HG02981 (cell line): ENCODE data around the gene TCFL5.

ENCODE experiments used
- ATAC-seq: cut with Tn5 transposase; IDR thresholded peaks from one replicate; pipeline ENCODE4 v1.9.1; 2021; ENCODE audit warnings: mild to moderate bottlenecking, moderate library complexity; ENCODE audit not compliant: unreplicated experiment

Gene TCFL5

GRCh38 chr20:62800314-62801259 lies 61.0 kb downstream of the TCFL5 start:
- no peak for ATAC-seq

DNA sequence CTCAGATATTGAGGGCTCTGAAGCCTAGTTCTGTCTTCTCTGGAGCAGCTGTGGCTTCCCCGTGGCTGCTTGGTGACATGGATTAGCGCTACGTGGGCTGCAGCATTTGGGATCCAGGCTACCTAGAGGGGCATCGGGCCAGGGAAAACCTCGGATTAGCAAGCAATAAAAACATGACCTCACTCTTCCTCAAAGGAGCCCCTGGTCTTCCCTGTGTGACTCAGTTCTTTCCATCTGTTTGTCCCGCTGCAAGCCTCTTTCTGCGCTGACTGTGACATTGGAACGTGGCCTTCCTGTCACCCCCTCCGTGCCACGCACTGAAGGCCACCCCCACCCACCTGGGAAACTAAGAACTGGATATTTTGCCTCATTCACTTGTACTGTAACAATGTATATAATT lies 61.7 kb downstream of the TCFL5 start:
- ATAC-seq = no peak

DNA sequence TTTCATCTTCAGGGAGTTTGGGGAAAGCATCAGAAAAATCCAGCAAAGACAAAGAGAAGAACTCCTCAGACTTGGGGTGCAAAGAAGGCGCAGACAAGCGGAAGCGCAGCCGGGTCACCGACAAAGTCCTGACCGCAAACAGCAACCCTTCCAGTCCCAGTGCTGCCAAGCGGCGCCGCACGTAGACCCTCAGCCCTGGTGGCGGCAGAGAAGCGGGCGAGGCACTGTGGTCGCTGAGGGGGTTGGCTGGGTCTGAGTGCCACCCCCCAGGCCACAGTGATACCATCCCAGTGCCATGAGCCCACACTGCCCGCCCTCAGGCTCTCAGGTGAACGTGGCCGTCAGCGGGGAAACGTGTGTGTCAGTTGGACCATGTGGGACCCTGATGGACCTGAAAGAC lies 62.2 kb downstream of the TCFL5 start:
- no peak for ATAC-seq

GRCh38 chr20:62799036-62799435 lies 62.6 kb downstream of the TCFL5 start:
- no peak for ATAC-seq

DNA sequence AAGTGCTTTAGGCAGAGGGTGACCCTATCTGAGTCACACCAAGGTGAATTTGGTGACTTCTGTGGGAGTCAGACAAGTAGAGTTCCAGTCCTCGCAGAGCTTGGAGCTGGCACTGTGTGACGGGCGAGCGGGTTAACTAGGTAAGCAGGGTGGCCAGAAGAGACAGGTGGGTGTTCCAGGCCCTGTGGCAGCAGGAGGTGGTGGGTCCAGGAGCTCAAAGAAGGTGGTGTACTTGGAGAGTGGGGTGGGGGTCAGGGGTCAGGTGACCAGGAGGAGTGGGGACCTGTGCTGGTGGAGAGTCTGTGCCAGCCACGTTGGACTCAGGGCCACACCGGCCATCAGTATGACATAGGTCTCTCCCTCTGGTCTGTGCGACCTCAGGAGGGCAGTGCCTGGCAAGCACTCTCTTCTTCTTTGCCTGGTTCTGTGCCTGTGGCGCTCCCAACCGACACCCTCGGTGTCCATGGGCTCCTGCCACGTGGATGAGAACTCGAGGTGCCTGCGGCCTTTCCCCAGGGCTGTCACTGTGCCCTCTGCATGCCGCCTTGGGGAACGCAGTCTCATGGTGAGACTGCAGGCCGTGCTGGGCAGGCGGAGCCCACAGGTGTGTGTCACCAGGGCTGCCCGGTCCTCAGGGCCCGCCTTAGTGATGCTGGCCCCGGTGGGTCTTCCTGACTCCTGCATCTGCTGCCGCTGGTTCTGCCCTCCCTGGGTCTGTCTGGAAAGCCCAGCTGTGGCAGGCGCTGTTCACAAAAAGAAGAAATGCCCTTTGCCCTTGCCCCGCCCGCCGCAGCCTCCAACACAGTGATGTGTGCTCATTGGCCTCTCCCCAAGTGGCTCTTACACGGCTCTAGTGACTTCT lies 63.7 kb downstream of the TCFL5 start:
- ATAC-seq = no peak

DNA sequence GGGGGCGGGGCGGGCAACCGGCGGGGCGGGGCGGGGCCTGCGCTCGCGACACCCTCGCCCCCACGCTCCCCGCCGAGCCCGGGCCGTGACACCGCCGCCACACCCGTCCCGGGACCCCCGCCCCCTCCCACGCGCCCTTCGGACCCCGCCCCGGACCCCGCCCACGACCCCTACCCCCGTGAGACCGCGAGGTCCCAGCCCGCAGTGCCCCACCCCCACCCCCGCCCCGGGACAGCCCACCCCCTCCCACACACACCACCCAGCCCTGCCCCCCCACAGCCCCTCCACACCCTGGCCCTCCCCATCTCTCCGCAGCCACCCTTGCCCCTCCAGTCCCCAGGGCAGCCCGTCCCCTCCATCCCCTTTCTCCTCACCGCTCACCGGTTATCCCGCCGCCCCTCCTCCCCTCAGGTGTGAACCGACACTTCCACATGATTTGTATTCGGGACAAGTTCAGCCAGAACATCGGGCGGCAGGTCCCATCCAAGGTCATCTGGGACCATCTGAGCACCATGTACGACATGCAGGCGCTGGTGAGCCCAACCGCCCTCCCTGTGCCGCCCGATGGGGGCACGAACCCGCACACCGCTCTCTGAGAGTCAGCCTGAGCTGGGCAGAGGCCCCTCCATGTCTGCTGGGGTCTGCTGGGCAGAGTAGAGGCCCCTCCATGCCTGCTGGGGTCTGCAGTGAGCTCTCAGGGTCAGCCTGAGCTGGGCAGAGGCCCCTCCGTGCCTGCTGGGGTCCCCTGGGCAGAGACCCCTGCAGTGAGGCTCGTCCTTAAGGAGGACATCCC lies 64.7 kb downstream of the TCFL5 start:
- no peak for ATAC-seq

DNA sequence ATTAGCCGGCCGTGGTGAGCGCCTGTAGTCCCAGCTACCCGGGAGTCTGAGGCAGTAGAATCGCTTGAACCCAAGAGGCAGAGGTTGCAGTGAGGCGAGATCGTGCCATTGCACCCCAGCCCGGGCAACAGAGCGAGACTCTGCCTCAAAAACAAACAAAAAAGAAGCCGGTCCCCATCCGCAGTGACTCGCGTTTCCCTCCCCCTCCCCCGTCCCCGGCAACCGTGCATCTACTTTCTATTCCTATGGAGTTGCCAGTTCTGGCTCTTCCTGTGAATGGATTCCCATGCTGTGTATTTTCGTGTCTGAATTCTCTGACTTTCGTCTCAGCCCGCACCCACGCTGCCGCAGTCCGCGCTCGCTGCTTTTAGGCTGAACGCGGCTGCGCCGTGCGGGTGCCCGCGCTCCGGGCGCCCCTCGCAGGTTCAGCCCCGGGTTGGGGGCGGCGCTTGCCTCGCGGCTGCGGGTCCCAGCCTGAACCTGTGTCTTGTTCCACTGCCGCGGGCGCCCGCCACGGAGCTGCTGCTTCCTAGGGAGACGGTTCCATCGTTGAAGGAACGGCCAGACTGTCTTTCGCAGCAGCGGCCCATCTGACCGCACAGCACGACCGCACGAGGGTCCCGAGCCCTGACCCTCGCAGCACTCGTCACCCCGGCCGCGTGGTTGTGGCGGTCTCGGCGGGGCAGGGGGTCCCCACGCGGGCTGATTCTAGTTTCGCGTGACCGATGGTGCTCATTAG lies 66.4 kb downstream of the TCFL5 start:
- ATAC-seq = no peak

DNA sequence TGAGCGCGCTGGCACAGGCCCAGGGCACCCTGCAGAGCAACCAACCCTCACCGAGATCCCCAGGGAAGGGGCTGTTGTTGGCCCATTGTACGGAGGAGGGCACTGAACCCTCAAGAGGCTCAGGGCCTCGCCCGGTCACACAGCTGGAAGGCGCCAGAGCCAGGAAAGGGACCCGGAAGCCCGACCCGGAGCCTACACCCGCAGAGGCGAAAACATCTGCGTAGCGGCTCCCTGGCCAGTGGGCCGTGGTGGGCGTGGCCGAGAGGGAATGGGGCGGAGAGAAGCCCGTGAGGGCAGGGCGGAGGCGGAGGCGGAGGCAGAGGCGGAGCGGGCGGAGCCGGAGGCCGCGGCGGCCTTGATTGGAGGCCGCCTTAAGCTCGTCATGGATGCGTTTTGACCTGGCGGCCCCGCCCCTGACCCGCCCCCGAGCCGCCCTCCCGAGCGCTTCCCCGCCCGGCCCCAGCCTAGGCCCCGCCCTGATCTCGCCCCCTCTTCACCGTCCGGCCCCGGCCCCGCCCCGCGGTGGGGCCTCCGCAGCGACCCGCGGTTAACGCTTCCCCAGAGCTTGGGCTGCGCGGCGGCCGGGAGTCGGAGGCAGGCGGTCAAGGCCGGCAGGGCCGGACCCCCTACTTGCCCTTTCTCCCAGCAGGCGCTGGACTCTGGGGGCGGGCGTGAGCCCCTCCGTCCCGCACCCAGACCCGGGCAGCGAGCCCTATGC lies 67.5 kb downstream of the TCFL5 start:
- ATAC-seq = peak; percentile 60

DNA sequence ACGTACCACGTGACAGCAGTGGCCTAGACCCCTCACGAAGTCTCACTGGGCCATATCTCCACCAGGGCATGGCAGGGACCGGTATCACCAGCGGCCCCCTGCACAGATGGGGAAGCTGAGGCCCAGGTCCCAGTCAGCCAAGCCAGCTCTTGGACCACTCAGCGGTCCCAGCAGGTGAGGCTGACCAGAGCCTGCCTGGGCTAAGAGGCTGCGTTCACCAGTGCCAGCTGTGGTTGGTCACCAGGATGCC lies 67.9 kb downstream of the TCFL5 start:
- ATAC-seq = no peak

GRCh38 chr20:62792940-62793756 lies 68.5 kb downstream of the TCFL5 start:
- ATAC-seq = no peak

DNA sequence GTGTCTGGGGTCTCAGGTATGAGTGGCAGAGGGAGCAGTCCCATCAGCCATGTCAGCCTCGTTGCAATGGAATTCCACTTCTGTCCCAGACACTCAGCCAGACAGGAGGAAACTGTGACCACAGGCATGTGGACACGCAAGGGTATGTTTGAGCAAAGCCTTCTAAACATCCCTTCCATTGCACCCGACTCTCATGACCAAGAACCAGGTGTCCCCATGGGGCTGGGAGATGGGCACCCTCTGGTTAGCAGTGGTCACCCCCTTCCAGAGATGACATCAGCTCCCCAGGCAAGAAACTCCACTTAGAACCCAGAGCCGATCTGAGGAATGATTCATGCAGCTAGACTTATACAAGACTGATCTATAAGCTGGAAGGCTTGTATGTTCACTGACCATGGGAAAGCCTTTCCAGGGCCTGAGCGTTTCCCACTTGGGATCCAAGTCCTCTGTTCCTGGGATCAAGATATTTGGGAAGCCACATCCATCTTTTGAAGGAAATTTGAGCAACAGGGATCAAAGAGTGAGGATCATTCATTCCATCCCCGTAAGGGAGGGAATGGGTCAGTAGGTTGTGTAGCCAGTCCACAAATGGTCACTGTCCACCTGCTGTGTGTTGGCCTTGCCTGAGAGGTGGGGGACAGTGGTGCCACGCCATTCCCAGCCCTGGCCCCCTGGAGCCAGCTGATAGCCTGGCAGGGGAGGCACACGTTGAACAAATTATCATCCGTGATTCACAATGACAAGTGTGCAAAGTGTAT lies 69.3 kb downstream of the TCFL5 start:
- ATAC-seq = no peak

GRCh38 chr20:62791301-62792181 lies 70.1 kb downstream of the TCFL5 start:
- ATAC-seq = no peak
